ENCODE data around the gene ROBO1. TPM values are rescaled to one million over a fixed set of nuclear protein-coding genes. Genes with fewer than 3 reads are reported as not detected.

The ROBO1 gene
- polyA plus RNA-seq, 1 donor (not counting 4 experiments of a cell fraction or from before 2014, with no cell fraction given), result 27.1 TPM

- no peak for TF ChIP-seq CTCF (optimal IDR thresholded peaks at IDR 0.05 in 1 of 3, IDR thresholded peaks at IDR 0.05 in 1 of 3, conservative IDR thresholded peaks at IDR 0.05 in 1 of 3; ENCODE audit: extremely low read depth in 1 of 3, insufficient read depth in 2 of 3, low read length in 3 of 3)
- TF ChIP-seq EZH2 (IDR thresholded peaks at IDR 0.05; ENCODE audit: low read length), result no peak
- Histone ChIP-seq H3K4me3 (ENCODE audit: control insufficient read depth in 2 of 3, extremely low read depth in 1 of 3, insufficient read depth in 2 of 3, low read depth in 1 of 3, low read length in 3 of 3) (no peak overlapping the region), H3K9me1 (ENCODE audit: control insufficient read depth, extremely low read depth, insufficient read depth, low read length) (no peaks in the 10 kb centered on the region), H3K9me3 (ENCODE audit: control insufficient read depth, low read depth, low read length) (no peaks in the 10 kb centered on the region), H3K9ac (ENCODE audit: control insufficient read depth, extremely low read depth, insufficient read depth, low read length) (no peak overlapping the region), H3K4me1 (ENCODE audit: control insufficient read depth, extremely low read depth, insufficient read depth, low read length) (peaks cover 6% of the 10 kb centered on the region), H3K36me3 (ENCODE audit: control insufficient read depth in 2 of 2, extremely low read depth in 1 of 2, insufficient read depth in 2 of 2, low read length in 2 of 2) (no peaks in the 10 kb centered on the region), H2AFZ (ENCODE audit: control insufficient read depth, low read length) (no peak overlapping the region), H4K20me1 (ENCODE audit: control insufficient read depth, extremely low read depth, insufficient read depth, low read length) (no peaks in the 10 kb centered on the region), H3K79me2 (ENCODE audit: control insufficient read depth, insufficient read depth, low read length) (no peaks in the 10 kb centered on the region), H3K27ac (ENCODE audit: control insufficient read depth, insufficient read depth, low read length) (no peak overlapping the region), H3K27me3 (ENCODE audit: control insufficient read depth, extremely low read depth, insufficient read depth, low read length) (no peaks in the 10 kb centered on the region), H3K4me2 (ENCODE audit: control insufficient read depth, extremely low read depth, insufficient read depth, low read depth, low read length) (no peak overlapping the region)
- dilution Hi-C loops (cut with MboI; ENCODE audit: extremely low pct_ligation_motif_present, low sequenced_read_pairs), result no loop called here
- FAIRE-seq (no peak), DNase-seq (ENCODE audit: low read depth, low spot score) (no peak)
These were observed 1025.3 kb downstream of the ROBO1 start for GRCh38 chr3:78742491-78742890.

GRCh38 chr3:78742041-78742440, 1025.8 kb downstream of the ROBO1 start:
- Histone ChIP-seq H3K4me1 (ENCODE audit: control insufficient read depth, extremely low read depth, insufficient read depth, low read length) (peaks cover 6% of the 10 kb centered on the region), H3K4me2 (ENCODE audit: control insufficient read depth, extremely low read depth, insufficient read depth, low read depth, low read length) (no peak overlapping the region), H3K9me3 (ENCODE audit: control insufficient read depth, low read depth, low read length) (no peaks in the 10 kb centered on the region), H3K4me3 (ENCODE audit: control insufficient read depth in 2 of 3, extremely low read depth in 1 of 3, insufficient read depth in 2 of 3, low read depth in 1 of 3, low read length in 3 of 3) (no peak overlapping the region), H3K27me3 (ENCODE audit: control insufficient read depth, extremely low read depth, insufficient read depth, low read length) (no peaks in the 10 kb centered on the region), H3K27ac (ENCODE audit: control insufficient read depth, insufficient read depth, low read length) (no peak overlapping the region), H2AFZ (ENCODE audit: control insufficient read depth, low read length) (no peak overlapping the region), H3K9ac (ENCODE audit: control insufficient read depth, extremely low read depth, insufficient read depth, low read length) (no peak overlapping the region), H3K79me2 (ENCODE audit: control insufficient read depth, insufficient read depth, low read length) (no peaks in the 10 kb centered on the region), H4K20me1 (ENCODE audit: control insufficient read depth, extremely low read depth, insufficient read depth, low read length) (no peaks in the 10 kb centered on the region), H3K36me3 (ENCODE audit: control insufficient read depth in 2 of 2, extremely low read depth in 1 of 2, insufficient read depth in 2 of 2, low read length in 2 of 2) (no peaks in the 10 kb centered on the region), H3K9me1 (ENCODE audit: control insufficient read depth, extremely low read depth, insufficient read depth, low read length) (no peaks in the 10 kb centered on the region)
- no peak for DNase-seq (ENCODE audit: low read depth, low spot score)
- no peak for FAIRE-seq
- dilution Hi-C loops (cut with MboI; ENCODE audit: extremely low pct_ligation_motif_present, low sequenced_read_pairs), result no loop called here
- TF ChIP-seq EZH2 (IDR thresholded peaks at IDR 0.05; ENCODE audit: low read length) (no peak), CTCF (optimal IDR thresholded peaks at IDR 0.05 in 1 of 3, IDR thresholded peaks at IDR 0.05 in 1 of 3, conservative IDR thresholded peaks at IDR 0.05 in 1 of 3; ENCODE audit: extremely low read depth in 1 of 3, insufficient read depth in 2 of 3, low read length in 3 of 3) (no peak)
